ENCODE results near the gene RASD2. TPM values are rescaled to one million over a fixed set of nuclear protein-coding genes. Genes with fewer than 3 reads are reported as not detected.
"Not testable (repeated sequence)": the region's sequence is repeated elsewhere in the genome, so short reads cannot be mapped to it uniquely, and the experiment has no call there.

The RASD2 gene
- 5.0 TPM for total RNA-seq
- long read RNA-seq, transcript RASD2-201 (3 exons, 3,412 nt), result major isoform, 17 of 25 reads
- long read RNA-seq, partial matches to known transcripts, result 7 of 25 reads
- long read RNA-seq, other reads (novel, unspliced or antisense), result 1 of 25 reads

- Histone ChIP-seq H3K9me3 (replicated peaks) (no peaks in the 10 kb centered on the region), H3K27me3 (ENCODE audit: low read depth) (peaks cover 24% of the 10 kb centered on the region), H3K36me3 (no peaks in the 10 kb centered on the region), H3K27ac (replicated peaks) (peak within 1 kb of the TSS; percentile 76), H3K4me3 (peak within 1 kb of the TSS; percentile 71), H3K4me1 (peaks cover 50% of the 10 kb centered on the region)
- intact Hi-C loops (cut with micrococcal nuclease), result no loop called here
- DNase-seq, result peak; percentile 48
- no peak for TF ChIP-seq CTCF (IDR thresholded peaks at IDR 0.05; ENCODE audit: borderline replicate concordance)
Observed at GRCh38 chr22:35540595-35541253, at the start of gene RASD2. Gene RASD2 (plus strand): TSS chr22:35540831. CDS start chr22:35546810, 5,979 bp downstream.

GRCh38 chr22:35491061-35491907 is 49.3 kb upstream of the RASD2 start:
- peak overlapping the region; percentile 46 for H3K27ac ChIP-seq (replicated peaks)
- intact Hi-C loops (cut with micrococcal nuclease); H3K36me3 ChIP-seq; H3K4me1 ChIP-seq; DNase-seq; H3K4me3 ChIP-seq; H3K9me3 ChIP-seq (replicated peaks): not testable (repeated sequence)
- peaks cover 48% of the 10 kb centered on the region for H3K27me3 ChIP-seq (ENCODE audit: low read depth)

GRCh38 chr22:35491908-35492380 is 48.7 kb upstream of the RASD2 start:
- Histone ChIP-seq H3K9me3 (replicated peaks) (no peaks in the 10 kb centered on the region), H3K4me3 (no peak overlapping the region), H3K36me3 (no peaks in the 10 kb centered on the region), H3K4me1 (no peaks in the 10 kb centered on the region), H3K27ac (replicated peaks) (no peak overlapping the region), H3K27me3 (ENCODE audit: low read depth) (peaks cover 48% of the 10 kb centered on the region)
- no peak for DNase-seq
- no peak for TF ChIP-seq CTCF (IDR thresholded peaks at IDR 0.05; ENCODE audit: borderline replicate concordance)
- intact Hi-C loops (cut with micrococcal nuclease), result no loop called here

GRCh38 chr22:35493074-35493473 is 47.6 kb upstream of the RASD2 start:
- no peak for TF ChIP-seq CTCF (IDR thresholded peaks at IDR 0.05; ENCODE audit: borderline replicate concordance)
- intact Hi-C loops (cut with micrococcal nuclease), result no loop called here

GRCh38 chr22:35495711-35496110 is 44.9 kb upstream of the RASD2 start:
- H3K4me3 ChIP-seq; DNase-seq; H3K4me1 ChIP-seq; H3K27ac ChIP-seq (replicated peaks); intact Hi-C loops (cut with micrococcal nuclease); H3K36me3 ChIP-seq; H3K9me3 ChIP-seq (replicated peaks): not testable (repeated sequence)
- H3K27me3 ChIP-seq (ENCODE audit: low read depth), result peaks cover 66% of the 10 kb centered on the region

More at GRCh38 chr22:35493074-35493473, 47.6 kb upstream of the RASD2 start:
- H3K27me3 ChIP-seq (ENCODE audit: low read depth), result peaks cover 54% of the 10 kb centered on the region
- H3K36me3 ChIP-seq, result no peaks in the 10 kb centered on the region
- H3K4me1 ChIP-seq, result no peaks in the 10 kb centered on the region
- DNase-seq, result no peak
- no peak overlapping the region for H3K27ac ChIP-seq (replicated peaks)
- H3K9me3 ChIP-seq (replicated peaks), result no peaks in the 10 kb centered on the region
- H3K4me3 ChIP-seq, result no peak overlapping the region

- no peak for TF ChIP-seq CTCF (IDR thresholded peaks at IDR 0.05; ENCODE audit: borderline replicate concordance)
- no peak overlapping the region for H3K4me3 ChIP-seq
- no peaks in the 10 kb centered on the region for H3K4me1 ChIP-seq
- no peak for DNase-seq
- no peak overlapping the region for H3K27ac ChIP-seq (replicated peaks)
- intact Hi-C loops (cut with micrococcal nuclease), result no loop called here
- H3K27me3 ChIP-seq (ENCODE audit: low read depth), result peaks cover 73% of the 10 kb centered on the region
- no peaks in the 10 kb centered on the region for H3K36me3 ChIP-seq
- no peaks in the 10 kb centered on the region for H3K9me3 ChIP-seq (replicated peaks)
Observed at GRCh38 chr22:35496768-35497312, 43.8 kb upstream of the RASD2 start.
